ENCODE results near the gene KRT84.

KRT84 gene

DNA sequence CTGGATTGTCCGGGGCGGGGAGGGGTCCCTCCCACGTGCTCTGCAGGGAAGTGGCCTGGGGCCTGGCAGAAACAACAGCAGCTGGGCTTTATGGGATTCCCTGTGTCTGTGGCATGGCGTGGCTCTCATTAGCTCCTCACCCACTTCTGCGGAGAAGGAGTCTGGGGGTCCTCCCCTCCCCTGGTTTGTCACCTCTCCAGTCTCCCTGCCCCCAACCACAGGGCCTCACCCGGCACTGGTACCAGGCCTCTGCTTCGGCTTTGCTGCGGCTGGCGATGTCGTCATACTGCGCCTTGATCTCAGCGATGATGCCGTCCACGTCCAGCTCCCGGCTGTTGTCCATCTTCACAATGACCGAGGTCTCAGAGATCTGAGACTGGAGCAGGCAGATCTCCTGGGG, 14.3 kb upstream of the KRT84 start:
- peaks cover 7% of the 10 kb centered on the region; the same call in 1 of the 2 replicates for H3K4me1 ChIP-seq (ENCODE audit: control insufficient read depth, insufficient read depth, low read length)
- H3K27me3 ChIP-seq (ENCODE audit: control insufficient read depth, insufficient read depth, low read length), result no peaks in the 10 kb centered on the region
- no peaks in the 10 kb centered on the region for H3K36me3 ChIP-seq (ENCODE audit: control insufficient read depth, insufficient read depth, low read length)
- H3K9ac ChIP-seq (ENCODE audit: low read length), result no peak overlapping the region
- H3K9me3 ChIP-seq (ENCODE audit: control insufficient read depth, insufficient read depth, low read depth, low read length), result no peaks in the 10 kb centered on the region
- no peak overlapping the region for H3K27ac ChIP-seq (ENCODE audit: low read depth, low read length)
- H3K4me3 ChIP-seq (ENCODE audit: low read depth, low read length), result no peak overlapping the region

DNA sequence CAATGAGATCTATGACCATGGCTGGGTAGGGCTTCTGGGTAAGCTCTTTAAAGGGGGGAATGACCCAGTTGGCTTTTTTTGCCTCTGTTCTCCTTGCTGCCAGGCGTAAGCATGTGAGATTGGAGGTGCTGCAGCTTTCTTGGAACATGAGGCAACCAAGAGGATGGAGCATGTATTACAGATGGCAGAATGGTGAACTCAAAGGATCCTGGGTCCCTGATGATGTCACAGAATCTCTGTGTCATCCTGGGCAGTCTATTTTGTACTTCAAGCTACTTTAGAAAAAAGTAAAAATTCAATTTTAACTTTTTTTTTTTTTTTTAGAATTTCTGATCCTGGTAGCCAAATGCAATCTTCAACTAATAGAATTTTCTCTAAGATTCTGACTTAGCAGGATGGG, 12.7 kb upstream of the KRT84 start:
- H3K27me3 ChIP-seq (ENCODE audit: control insufficient read depth, insufficient read depth, low read length), result no peaks in the 10 kb centered on the region
- peaks cover 7% of the 10 kb centered on the region; the same call in 1 of the 2 replicates for H3K4me1 ChIP-seq (ENCODE audit: control insufficient read depth, insufficient read depth, low read length)
- H3K27ac ChIP-seq (ENCODE audit: low read depth, low read length), result no peak overlapping the region

DNA sequence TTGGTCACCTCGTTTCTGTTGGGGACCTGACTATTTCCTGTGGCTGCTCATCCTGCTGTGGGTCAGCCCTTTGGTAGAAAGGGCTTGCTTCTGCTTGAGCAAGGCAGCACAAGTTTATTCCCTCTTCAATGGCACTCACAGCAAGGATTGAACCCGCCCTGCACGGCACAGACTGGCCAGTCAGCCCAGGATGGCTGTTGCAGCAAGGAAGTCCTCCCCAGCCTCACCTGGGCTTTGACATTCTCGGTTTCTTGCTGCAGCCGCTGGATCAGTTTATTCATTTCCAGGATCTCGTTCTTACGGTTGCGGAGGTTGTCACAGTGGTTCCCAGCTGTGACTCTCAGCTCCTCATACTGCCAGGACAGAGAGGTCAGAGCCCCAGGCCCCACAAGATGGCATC, 11.2 kb upstream of the KRT84 start:
- no peak overlapping the region for H3K4me3 ChIP-seq (ENCODE audit: low read depth, low read length)
- H3K27ac ChIP-seq (ENCODE audit: low read depth, low read length), result no peak overlapping the region
- no peaks in the 10 kb centered on the region for H3K36me3 ChIP-seq (ENCODE audit: control insufficient read depth, insufficient read depth, low read length)
- H3K27me3 ChIP-seq (ENCODE audit: control insufficient read depth, insufficient read depth, low read length), result no peaks in the 10 kb centered on the region
- H3K9ac ChIP-seq (ENCODE audit: low read length), result no peak overlapping the region
- no peaks in the 10 kb centered on the region for H3K9me3 ChIP-seq (ENCODE audit: control insufficient read depth, insufficient read depth, low read depth, low read length)
- no peaks in the 10 kb centered on the region for H3K4me1 ChIP-seq (ENCODE audit: control insufficient read depth, insufficient read depth, low read length)

More for the DNA sequence above, 12.7 kb upstream of the KRT84 start:
- Histone ChIP-seq H3K9me3 (ENCODE audit: control insufficient read depth, insufficient read depth, low read depth, low read length) (no peaks in the 10 kb centered on the region), H3K36me3 (ENCODE audit: control insufficient read depth, insufficient read depth, low read length) (no peaks in the 10 kb centered on the region), H3K9ac (ENCODE audit: low read length) (no peak overlapping the region), H3K4me3 (ENCODE audit: low read depth, low read length) (no peak overlapping the region)

DNA sequence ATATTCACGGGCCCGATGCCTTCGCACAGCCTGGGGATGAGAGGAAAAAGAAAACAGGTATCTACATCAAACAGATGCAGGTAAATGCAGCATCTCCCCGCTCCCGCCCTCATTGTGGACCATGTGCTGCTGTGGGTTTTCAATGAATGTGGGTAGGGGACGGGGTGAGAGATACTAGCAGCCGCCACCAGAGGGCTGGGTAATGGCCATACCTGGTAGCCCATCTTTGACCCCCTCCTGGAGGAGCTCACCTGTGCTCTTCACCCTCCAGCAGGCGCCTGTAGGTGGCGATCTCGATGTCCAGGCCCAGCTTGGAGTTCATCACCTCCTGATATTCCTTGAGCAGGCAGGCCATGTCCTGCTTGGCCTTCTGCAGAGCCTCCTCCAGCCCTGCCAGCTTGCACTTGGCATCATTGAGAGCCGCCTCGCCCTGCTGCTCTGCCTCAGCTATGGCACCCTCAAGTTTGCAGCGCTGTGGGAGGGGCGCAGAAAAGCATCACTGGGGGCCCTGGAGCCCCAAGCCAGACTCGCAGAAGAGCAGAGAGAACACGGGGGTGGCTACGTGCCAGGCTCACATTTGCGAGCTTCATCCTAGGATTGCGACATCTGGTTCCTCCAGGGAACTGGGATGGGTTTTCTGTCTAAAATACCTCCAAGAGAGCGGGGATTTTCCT, 10.4 kb upstream of the KRT84 start:
- no peaks in the 10 kb centered on the region for H3K9me3 ChIP-seq (ENCODE audit: control insufficient read depth, insufficient read depth, low read depth, low read length)
- H3K4me3 ChIP-seq (ENCODE audit: low read depth, low read length), result no peak overlapping the region
- no peak overlapping the region for H3K27ac ChIP-seq (ENCODE audit: low read depth, low read length)
- no peaks in the 10 kb centered on the region for H3K27me3 ChIP-seq (ENCODE audit: control insufficient read depth, insufficient read depth, low read length)
- no peaks in the 10 kb centered on the region for H3K36me3 ChIP-seq (ENCODE audit: control insufficient read depth, insufficient read depth, low read length)
- no peaks in the 10 kb centered on the region for H3K4me1 ChIP-seq (ENCODE audit: control insufficient read depth, insufficient read depth, low read length)
- no peak overlapping the region for H3K9ac ChIP-seq (ENCODE audit: low read length)

DNA sequence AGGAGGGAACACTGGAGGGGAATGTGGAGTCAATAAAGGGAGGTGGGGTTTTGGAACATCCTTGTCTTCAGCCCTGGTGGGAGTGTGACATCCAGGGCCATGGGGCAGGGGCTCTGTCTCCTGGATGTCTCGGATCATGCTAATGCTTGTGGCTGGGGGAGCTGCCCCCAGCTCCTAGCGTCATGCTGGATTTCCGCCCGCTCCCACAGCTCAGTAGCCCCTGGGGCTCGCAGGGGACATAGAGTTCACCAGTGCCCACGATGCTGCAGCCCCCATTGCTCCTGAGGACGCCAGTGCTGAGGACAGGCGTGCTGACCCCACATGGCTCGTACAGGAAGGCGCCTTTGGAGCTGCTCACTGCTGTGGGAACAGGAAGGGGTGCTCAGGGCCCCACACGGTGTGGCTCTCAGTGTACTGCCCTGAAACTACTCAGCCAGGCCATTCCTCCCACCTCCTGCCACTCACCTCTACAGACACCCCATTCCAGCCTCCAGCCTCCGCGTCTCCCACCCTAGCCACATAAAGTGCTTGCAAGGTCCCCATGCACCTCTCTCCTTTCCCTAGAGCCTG, 9.5 kb upstream of the KRT84 start:
- H3K9ac ChIP-seq (ENCODE audit: low read length), result no peak overlapping the region

DNA sequence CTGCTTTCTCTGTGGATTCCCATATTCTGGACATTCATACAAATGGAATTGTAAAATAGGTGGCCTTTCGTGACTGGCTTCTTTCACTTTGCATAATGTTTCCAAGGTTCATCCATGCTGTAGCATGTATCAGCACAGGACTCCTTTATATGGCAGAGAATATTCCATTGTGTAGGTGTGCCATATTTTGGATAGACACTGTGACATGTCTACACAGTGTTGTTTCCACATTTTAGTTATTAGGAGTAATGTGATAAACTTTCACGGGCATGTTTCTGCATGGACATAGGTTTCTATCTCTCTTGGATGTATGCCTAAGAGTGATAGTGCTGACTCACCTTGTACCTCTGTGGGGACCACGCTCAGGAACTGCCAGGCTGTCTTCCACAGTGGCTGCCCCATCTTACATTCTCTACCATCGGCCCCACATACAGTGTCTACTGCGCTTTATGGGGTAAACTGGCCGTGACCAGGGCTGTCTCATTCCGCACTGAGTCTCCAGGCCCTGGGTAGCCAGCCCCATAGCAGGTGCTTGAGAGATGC, 7.1 kb upstream of the KRT84 start:
- Histone ChIP-seq H3K36me3 (ENCODE audit: control insufficient read depth, insufficient read depth, low read length) (no peaks in the 10 kb centered on the region), H3K9ac (ENCODE audit: low read length) (no peak overlapping the region), H3K27ac (ENCODE audit: low read depth, low read length) (no peak overlapping the region), H3K9me3 (ENCODE audit: control insufficient read depth, insufficient read depth, low read depth, low read length) (no peaks in the 10 kb centered on the region), H3K4me1 (ENCODE audit: control insufficient read depth, insufficient read depth, low read length) (no peaks in the 10 kb centered on the region; the same call in 1 of the 2 replicates), H3K4me3 (ENCODE audit: low read depth, low read length) (no peak overlapping the region), H3K27me3 (ENCODE audit: control insufficient read depth, insufficient read depth, low read length) (no peaks in the 10 kb centered on the region)

More for the DNA sequence above, 9.5 kb upstream of the KRT84 start:
- H3K9me3 ChIP-seq (ENCODE audit: control insufficient read depth, insufficient read depth, low read depth, low read length), result no peaks in the 10 kb centered on the region
- no peaks in the 10 kb centered on the region; the same call in 1 of the 2 replicates for H3K4me1 ChIP-seq (ENCODE audit: control insufficient read depth, insufficient read depth, low read length)
- H3K27me3 ChIP-seq (ENCODE audit: control insufficient read depth, insufficient read depth, low read length), result no peaks in the 10 kb centered on the region
- no peak overlapping the region for H3K4me3 ChIP-seq (ENCODE audit: low read depth, low read length)
- H3K27ac ChIP-seq (ENCODE audit: low read depth, low read length), result no peak overlapping the region
- H3K36me3 ChIP-seq (ENCODE audit: control insufficient read depth, insufficient read depth, low read length), result no peaks in the 10 kb centered on the region

DNA sequence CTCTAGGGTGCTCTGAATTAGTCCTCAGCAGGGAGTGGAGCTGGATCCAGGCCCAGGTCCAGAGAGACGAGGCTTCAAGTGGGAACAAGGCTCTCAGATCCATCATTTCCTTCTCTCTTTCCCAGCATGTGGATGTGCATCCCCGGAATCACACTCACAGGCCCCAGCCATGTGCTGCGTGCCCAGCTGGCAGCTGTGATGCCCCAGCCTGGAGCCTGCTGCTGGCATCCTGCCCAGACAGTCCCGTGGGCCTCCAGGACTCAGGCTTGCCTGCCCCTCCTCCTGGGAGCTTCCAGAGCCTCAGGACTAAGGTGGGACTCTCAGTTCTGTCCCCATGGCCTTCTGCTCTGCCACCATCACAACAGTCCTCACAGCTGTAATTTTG, 6.2 kb upstream of the KRT84 start:
- H3K4me3 ChIP-seq (ENCODE audit: low read depth, low read length), result no peak overlapping the region
- H3K4me1 ChIP-seq (ENCODE audit: control insufficient read depth, insufficient read depth, low read length), result no peaks in the 10 kb centered on the region; the same call in 1 of the 2 replicates
- no peaks in the 10 kb centered on the region for H3K27me3 ChIP-seq (ENCODE audit: control insufficient read depth, insufficient read depth, low read length)
- H3K27ac ChIP-seq (ENCODE audit: low read depth, low read length), result no peak overlapping the region
- H3K9ac ChIP-seq (ENCODE audit: low read length), result no peak overlapping the region
- H3K36me3 ChIP-seq (ENCODE audit: control insufficient read depth, insufficient read depth, low read length), result no peaks in the 10 kb centered on the region
- H3K9me3 ChIP-seq (ENCODE audit: control insufficient read depth, insufficient read depth, low read depth, low read length), result no peaks in the 10 kb centered on the region

DNA sequence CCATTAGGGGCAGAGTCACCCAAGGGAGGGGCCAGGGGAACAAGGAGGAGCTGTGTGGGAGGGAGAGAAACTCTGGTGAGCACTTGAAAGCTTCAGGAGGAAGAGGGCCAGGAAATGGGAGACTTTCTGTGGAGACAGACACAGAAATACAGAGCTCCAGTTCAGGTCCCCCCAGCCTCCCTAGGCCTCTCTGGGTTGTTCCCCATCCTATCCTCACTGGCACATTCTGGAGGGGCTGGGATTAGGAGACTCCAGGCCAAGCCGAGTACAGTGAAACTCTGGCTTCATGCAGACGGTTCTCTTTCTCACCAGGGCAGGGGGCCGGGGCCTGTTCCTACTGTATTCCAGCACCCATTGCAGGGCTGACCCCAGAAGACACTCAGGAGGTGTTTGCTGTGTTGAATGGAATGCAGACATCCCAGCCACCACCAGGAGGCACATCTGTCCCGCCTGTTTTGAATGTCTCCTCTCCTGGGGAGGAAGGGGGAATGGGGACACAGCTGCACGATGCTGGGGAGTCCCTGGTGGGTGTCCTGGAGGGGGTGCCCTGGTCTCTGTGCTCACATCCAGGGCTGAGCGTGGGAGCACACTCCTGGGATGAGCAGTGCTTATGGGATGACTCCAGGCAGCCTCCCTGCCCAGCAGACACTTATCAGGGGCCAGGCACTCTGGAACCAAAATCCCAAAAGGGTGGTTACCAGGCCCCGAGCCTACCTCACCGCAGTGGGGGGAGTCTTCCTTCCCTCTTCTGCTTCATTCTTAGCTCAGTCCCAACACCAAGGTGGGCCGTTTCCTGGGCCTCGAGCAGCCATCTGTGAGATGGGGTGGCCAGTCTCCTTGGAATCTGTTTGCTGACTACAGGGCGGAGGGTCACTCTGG, 5.5 kb upstream of the KRT84 start:
- no peaks in the 10 kb centered on the region for H3K27me3 ChIP-seq (ENCODE audit: control insufficient read depth, insufficient read depth, low read length)
- no peak overlapping the region for H3K27ac ChIP-seq (ENCODE audit: low read depth, low read length)
- H3K9me3 ChIP-seq (ENCODE audit: control insufficient read depth, insufficient read depth, low read depth, low read length), result no peaks in the 10 kb centered on the region
- H3K4me1 ChIP-seq (ENCODE audit: control insufficient read depth, insufficient read depth, low read length), result no peaks in the 10 kb centered on the region; the same call in 1 of the 2 replicates
- H3K4me3 ChIP-seq (ENCODE audit: low read depth, low read length), result no peak overlapping the region
- H3K36me3 ChIP-seq (ENCODE audit: control insufficient read depth, insufficient read depth, low read length), result no peaks in the 10 kb centered on the region
- no peak overlapping the region for H3K9ac ChIP-seq (ENCODE audit: low read length)

DNA sequence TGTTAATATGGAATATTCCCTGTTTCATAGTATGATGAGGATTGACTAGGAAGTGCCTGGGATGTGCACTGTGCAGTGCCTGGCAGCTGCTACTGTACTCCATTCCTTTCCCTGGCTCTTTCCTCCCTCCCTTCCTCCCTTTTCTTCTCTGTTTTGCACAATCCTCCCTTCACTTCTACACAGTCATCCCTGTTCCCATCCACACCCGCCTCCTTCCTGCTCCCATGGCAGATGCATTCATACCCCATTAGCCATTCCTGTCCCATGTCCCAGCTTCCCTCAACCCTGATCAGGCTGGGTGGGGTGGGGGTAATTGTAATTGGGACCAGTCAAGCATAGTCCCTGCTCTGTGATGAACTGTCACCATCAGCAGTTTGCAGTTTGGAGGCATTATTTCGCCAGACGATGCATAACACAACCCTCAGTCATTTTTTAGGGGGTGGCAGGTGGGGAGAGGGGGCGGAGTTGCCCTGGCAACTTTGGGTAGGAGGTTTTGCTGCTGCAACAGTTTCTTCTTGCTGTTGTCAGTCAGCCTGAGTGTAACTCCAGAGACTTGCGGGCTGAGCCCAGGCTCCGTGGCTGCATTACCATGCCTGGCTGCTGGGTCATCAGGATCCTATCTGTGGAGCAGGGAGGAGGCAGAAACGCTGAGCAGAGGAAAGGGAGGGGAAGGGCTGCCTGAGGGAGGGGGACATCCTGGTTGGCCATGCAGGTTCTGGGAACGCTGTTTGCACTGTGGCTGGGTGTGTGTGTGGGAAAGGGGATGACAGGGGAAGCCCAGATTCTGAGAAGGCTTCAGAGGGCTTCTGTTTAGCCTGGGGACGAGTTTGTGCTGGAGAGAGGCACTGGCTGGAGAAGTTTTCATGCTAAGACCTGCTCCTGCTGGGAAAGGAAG, 4.1 kb upstream of the KRT84 start:
- H3K4me1 ChIP-seq (ENCODE audit: control insufficient read depth, insufficient read depth, low read length), result no peaks in the 10 kb centered on the region; the same call in 1 of the 2 replicates
- H3K36me3 ChIP-seq (ENCODE audit: control insufficient read depth, insufficient read depth, low read length), result no peaks in the 10 kb centered on the region
- H3K9me3 ChIP-seq (ENCODE audit: control insufficient read depth, insufficient read depth, low read depth, low read length), result no peaks in the 10 kb centered on the region
- H3K27me3 ChIP-seq (ENCODE audit: control insufficient read depth, insufficient read depth, low read length), result no peaks in the 10 kb centered on the region
- H3K9ac ChIP-seq (ENCODE audit: low read length), result no peak overlapping the region
- H3K27ac ChIP-seq (ENCODE audit: low read depth, low read length), result no peak overlapping the region
- no peak overlapping the region for H3K4me3 ChIP-seq (ENCODE audit: low read depth, low read length)

DNA sequence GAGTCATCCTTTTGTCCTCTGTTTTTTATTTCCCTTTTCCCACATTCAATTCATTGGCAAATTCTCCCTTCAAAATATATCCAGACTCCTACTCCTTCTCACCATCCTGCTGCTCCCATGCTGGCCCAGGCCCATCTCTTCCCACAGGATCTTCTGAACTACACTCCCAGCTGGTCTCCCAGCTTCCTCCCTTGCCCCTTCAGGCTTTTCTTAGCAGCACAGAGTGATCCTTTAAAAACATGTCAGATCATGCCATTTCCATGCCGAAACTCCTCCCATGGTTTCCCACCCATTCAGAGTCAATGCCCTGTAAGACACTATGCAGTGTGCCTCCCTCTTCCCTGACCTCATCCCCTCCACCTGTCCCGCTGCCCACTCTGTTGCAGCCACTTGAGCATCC, 2.4 kb upstream of the KRT84 start:
- Histone ChIP-seq H3K27me3 (ENCODE audit: control insufficient read depth, insufficient read depth, low read length) (0 out of 2 replicates have a peak, but pooled peaks cover 3% of the 10 kb centered on the region), H3K9me3 (ENCODE audit: control insufficient read depth, insufficient read depth, low read depth, low read length) (no peaks in the 10 kb centered on the region), H3K36me3 (ENCODE audit: control insufficient read depth, insufficient read depth, low read length) (no peaks in the 10 kb centered on the region), H3K9ac (ENCODE audit: low read length) (no peak overlapping the region), H3K4me3 (ENCODE audit: low read depth, low read length) (no peak overlapping the region), H3K4me1 (ENCODE audit: control insufficient read depth, insufficient read depth, low read length) (no peaks in the 10 kb centered on the region; the same call in 1 of the 2 replicates), H3K27ac (ENCODE audit: low read depth, low read length) (no peak overlapping the region)
